Right lobe of liver (tissue), 6 donors: Measurements from ENCODE around the gene RNF214. TPM values are rescaled to one million over a fixed set of nuclear protein-coding genes. Genes with fewer than 3 reads are reported as not detected.

ENCODE experiments used
- ATAC-seq, 4 donors: fragments of 200-7000 bp; cut with Tn5 transposase; one replicate each; pipeline ENCODE4 v1.9.1; 2020; ENCODE audit warnings: mild to moderate bottlenecking in 4 of 4, moderate library complexity in 4 of 4
- DNase-seq, 3 donors: peaks; one replicate each; pipeline ENCODE4 v3.0.0-alpha.2; 2020
- H3K27ac ChIP-seq, 3 donors: fragments of 200-600 bp; one replicate each; pipeline ENCODE4 v1.8.0; 2022
- H3K27me3 ChIP-seq, 2 donors: fragments of 200-600 bp; one replicate each; pipeline ENCODE4 v1.8.0; 2022
- H3K36me3 ChIP-seq, 4 donors: fragments of 200-600 bp; sonication (generic) in 1 of 4; one replicate each; pipeline versions ENCODE4 v1.5.1 to v1.8.0; 2017 to 2022; ENCODE audit warnings: control low read depth in 1 of 4
- H3K4me1 ChIP-seq, 4 donors: fragments of 200-600 bp; sonication (generic) in 1 of 4; one replicate each; pipeline versions ENCODE4 v1.5.1 to v1.8.0; 2017 to 2022; ENCODE audit warnings: control low read depth in 1 of 4
- H3K4me3 ChIP-seq, 3 donors: fragments of 200-600 bp; one replicate each; pipeline ENCODE4 v1.8.0; 2022
- H3K9me3 ChIP-seq, 4 donors: fragments of 200-600 bp; sonication (generic) in 1 of 4; one replicate each; pipeline versions ENCODE4 v1.5.1 to v1.8.0; 2017 to 2022; ENCODE audit warnings: control low read depth in 1 of 4
- CTCF ChIP-seq, 4 donors: fragments of 200-600 bp in 3 of 4; fragments of 450-650 bp in 1 of 4; IDR thresholded peaks; one replicate each; pipeline versions ENCODE4 v1.5.1 to v1.8.0; 2016 to 2022; ENCODE audit warnings: antibody characterized with exemption in 4 of 4, mild to moderate bottlenecking in 2 of 4
- POLR2A ChIP-seq: fragments of 450-650 bp; IDR thresholded peaks from one replicate; pipeline ENCODE4 v1.6.1; 2017; ENCODE audit warnings: antibody characterized with exemption, mild to moderate bottlenecking
- WGBS: methylation state at CpG from one replicate; pipeline ENCODE4 v1.1.6; 2018; ENCODE audit warnings: low coverage, low lambda C conversion rate; ENCODE audit not compliant: insufficient coverage; ENCODE audit errors: missing lambda C conversion rate; 5-methylcytosine and 5-hydroxymethylcytosine counted together
- intact Hi-C, 2 donors: fragments of 100-400 bp; cut with DNase I; formaldehyde crosslinking; loops; one replicate each; pipeline versions ENCODE4 v1.11.2 to v1.14.1; 2022
- total RNA-seq, 6 experiments: library from RNA; depleted of rRNA in 2 of 6; stranded (reverse); fragments of >200 nt in 2 of 6; fragmentation: NEBNext Ultra II Directional in 3 of 6; extraction: Animal tissue kit (Norgen Biotek cat#: 25700) in 3 of 6; gene quantifications; one replicate each; pipeline versions ENCODE4 v1.1.0 to v1.2.4, GENCODE V29; 2016 to 2023
- donor health status: DM: no; HTN: yes; CAD: no.
- donor health status: DM: no; HTN: no; CAD: no.
- donor health status: DM: no; HTN: no; CAD: no.
- donor health status: DM: no; HTN: yes; CAD: no.
- donor health status: DM: no; HTN: yes; CAD: no.

Gene RNF214
- total RNA-seq, 6 experiments from 2014 or later: 5.6 to 9.4 (median 7.3) TPM

- Histone ChIP-seq H3K27ac (peak overlapping the region in 1 of 3 donors; percentile 6), H3K4me3 (no peak overlapping the region), H3K9me3 (no peaks in the 10 kb centered on the region), H3K36me3 (peaks cover 0 to 56% (median 18%) of the 10 kb centered on the region in 4 donors), H3K27me3 (no peaks in the 10 kb centered on the region), H3K4me1 (no peaks in the 10 kb centered on the region)
- TF ChIP-seq CTCF (IDR thresholded peaks at IDR 0.05): no peak
- no peak for TF ChIP-seq POLR2A
- intact Hi-C loops: no loop called here
- no peak for DNase-seq
- 86% methylated on average over 1 of the region's 9 CpGs for WGBS
- ATAC-seq: no peak
Measured at GRCh38 chr11:117219001-117219400, 13.5 kb upstream of the RNF214 start.

GRCh38 chr11:117219455-117219854 is 13.0 kb upstream of the RNF214 start:
- 56% methylated on average over 1 of the region's 8 CpGs for whole genome bisulfite sequencing
- H3K4me1 ChIP-seq: no peaks in the 10 kb centered on the region
- peaks cover 0 to 51% (median 18%) of the 10 kb centered on the region in 4 donors for H3K36me3 ChIP-seq
- no peak for TF ChIP-seq POLR2A
- TF ChIP-seq CTCF (IDR thresholded peaks at IDR 0.05): no peak
- no peaks in the 10 kb centered on the region for H3K9me3 ChIP-seq
- no peak overlapping the region for H3K4me3 ChIP-seq
- DNase-seq: no peak
- no peaks in the 10 kb centered on the region for H3K27me3 ChIP-seq
- no peak overlapping the region for H3K27ac ChIP-seq
- intact Hi-C loops: no loop called here
- ATAC-seq: no peak

- Histone ChIP-seq H3K4me3 (no peak overlapping the region), H3K4me1 (no peaks in the 10 kb centered on the region), H3K27me3 (no peaks in the 10 kb centered on the region), H3K27ac (peak overlapping the region in 1 of 3 donors; percentile 32), H3K36me3 (peaks cover 0 to 49% (median 14%) of the 10 kb centered on the region in 4 donors), H3K9me3 (no peaks in the 10 kb centered on the region)
- ATAC-seq (no peak), DNase-seq (no peak)
- 81% methylated on average over 3 of the region's 4 CpGs for WGBS
- TF ChIP-seq CTCF (IDR thresholded peaks at IDR 0.05) (no peak), POLR2A (no peak)
- intact Hi-C loops: loop anchor here in 1 of 2 donors (10.0 kb wide), 2 partner anchors 45 to 365 kb away; partner anchors contain the start of gene SIDT2
Measured at GRCh38 chr11:117219995-117220394, 12.5 kb upstream of the RNF214 start.

- peaks cover 0 to 52% (median 14%) of the 10 kb centered on the region in 4 donors for H3K36me3 ChIP-seq
Measured at GRCh38 chr11:117220568-117220967, 11.9 kb upstream of the RNF214 start.

More at GRCh38 chr11:117220568-117220967, 11.9 kb upstream of the RNF214 start:
- ATAC-seq (peak in 3 of 4 donors; percentile 13 to 30 (median 24)), DNase-seq (no peak)
- TF ChIP-seq CTCF (IDR thresholded peaks at IDR 0.05) (no peak), POLR2A (no peak)
- Histone ChIP-seq H3K9me3 (no peaks in the 10 kb centered on the region), H3K4me1 (no peaks in the 10 kb centered on the region), H3K27ac (peak overlapping the region in 2 of 3 donors; percentile 21 to 32), H3K4me3 (no peak overlapping the region), H3K27me3 (no peaks in the 10 kb centered on the region)
- intact Hi-C loops: loop anchor here in 1 of 2 donors (10.0 kb wide), 2 partner anchors 46 to 366 kb away; partner anchors contain the start of gene SIDT2
- WGBS: 60% methylated on average over 6 of the region's 9 CpGs
